HG02870 (cell line): ENCODE results near the gene ZBTB43.
"Not testable (repeated sequence)": the region's sequence is repeated elsewhere in the genome, so short reads cannot be mapped to it uniquely, and the experiment has no call there.

ENCODE experiments used
- ATAC-seq: cut with Tn5 transposase; IDR thresholded peaks from one replicate; pipeline ENCODE4 v1.9.1; 2021; ENCODE audit warnings: mild to moderate bottlenecking, moderate library complexity; ENCODE audit not compliant: unreplicated experiment

ZBTB43 gene

DNA sequence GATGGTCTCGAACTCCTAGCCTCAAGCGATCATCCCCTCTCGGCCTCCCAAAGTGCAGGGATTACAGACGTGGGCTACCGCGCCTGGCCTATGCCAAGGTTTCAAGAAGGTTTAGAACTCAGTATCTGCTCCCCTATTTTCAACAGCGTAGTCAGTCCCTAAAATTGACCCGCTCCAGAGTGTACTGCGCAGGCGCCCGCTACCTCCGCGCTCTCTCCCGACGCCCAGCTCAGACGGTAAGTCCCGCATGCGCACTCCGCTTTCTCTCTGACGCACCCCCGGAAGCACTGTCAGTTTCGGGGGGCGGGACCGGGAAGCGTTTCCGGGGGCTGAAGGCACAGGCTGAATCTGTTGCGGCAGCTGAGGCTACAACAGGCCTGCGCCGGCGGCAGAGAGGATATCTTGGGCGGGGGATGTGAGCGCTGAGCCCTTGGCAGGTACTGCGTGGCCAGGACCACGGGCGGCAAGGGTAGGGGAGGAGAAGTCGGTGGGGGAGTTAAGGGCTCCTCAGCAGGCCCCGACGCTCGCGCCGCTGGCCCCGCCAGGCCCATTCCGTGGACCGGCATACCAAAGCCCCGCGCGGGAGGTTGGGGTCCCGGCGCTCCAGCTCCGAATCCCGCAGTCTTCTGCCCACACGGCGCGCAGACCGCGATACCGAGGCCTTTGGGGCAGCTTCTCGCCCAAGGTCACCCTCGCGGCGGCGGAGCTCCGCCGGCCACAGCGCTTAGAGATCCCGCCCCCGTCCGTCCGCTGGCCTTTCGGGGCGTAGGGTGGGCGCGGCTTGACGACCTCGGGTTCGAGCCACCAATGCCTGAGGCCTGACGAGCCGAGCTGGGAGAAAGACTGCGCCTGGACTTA, at the start of gene ZBTB43:
Gene ZBTB43, plus strand, starts transcription at position 345 of the 858 bp plus-strand sequence. CDS start 27,470 bp downstream, outside the sequence.
- peak; percentile 75 for ATAC-seq

- ATAC-seq: no peak
Observed at GRCh38 chr9:126755317-126755875, 49.4 kb upstream of the ZBTB43 start.

DNA sequence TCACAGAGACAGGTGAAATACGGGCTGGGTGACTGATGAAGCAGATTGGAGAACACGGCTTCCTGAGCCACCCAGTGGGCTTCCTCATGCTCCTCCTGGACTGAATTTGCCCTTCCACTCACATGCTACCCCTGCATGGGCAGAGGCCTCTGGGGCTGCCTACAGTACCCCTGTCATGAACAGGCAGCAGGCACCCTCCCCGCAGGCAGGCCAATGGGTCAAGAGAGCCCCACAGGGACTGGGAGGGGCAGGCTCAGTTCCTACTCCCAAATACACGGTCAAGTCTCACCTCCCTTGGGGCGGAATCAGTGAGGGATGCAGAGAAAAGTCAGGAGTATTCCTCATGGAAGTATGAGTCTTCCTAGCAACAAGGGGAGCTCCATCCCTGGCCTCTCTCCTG, 48.6 kb upstream of the ZBTB43 start:
- no peak for ATAC-seq

DNA sequence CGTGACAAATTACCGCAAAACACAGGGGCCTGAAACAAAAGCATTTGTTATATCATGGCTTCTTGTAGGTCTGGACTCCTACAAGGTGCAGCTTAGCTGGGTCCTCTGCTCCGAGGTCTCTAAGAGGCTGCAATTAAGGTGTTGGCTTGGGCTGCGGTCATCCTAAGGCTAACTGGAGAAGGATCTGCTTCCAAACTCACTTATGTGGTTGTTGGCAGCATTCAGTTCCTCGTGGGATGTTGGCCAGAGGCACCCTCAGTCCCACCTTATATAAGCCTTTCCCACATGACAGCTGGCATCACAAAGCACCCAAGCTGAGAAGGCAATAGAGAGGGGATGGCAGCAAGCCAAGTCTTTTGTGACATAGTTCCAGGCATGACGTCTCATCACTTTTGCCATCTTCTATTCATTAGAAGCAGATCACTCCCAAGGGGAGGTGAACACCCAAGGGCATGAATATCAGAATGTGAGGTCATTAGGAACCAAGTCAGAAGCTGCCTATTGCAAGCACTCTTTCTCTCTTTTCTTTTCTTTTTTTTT, 47.9 kb upstream of the ZBTB43 start:
- ATAC-seq: no peak

DNA sequence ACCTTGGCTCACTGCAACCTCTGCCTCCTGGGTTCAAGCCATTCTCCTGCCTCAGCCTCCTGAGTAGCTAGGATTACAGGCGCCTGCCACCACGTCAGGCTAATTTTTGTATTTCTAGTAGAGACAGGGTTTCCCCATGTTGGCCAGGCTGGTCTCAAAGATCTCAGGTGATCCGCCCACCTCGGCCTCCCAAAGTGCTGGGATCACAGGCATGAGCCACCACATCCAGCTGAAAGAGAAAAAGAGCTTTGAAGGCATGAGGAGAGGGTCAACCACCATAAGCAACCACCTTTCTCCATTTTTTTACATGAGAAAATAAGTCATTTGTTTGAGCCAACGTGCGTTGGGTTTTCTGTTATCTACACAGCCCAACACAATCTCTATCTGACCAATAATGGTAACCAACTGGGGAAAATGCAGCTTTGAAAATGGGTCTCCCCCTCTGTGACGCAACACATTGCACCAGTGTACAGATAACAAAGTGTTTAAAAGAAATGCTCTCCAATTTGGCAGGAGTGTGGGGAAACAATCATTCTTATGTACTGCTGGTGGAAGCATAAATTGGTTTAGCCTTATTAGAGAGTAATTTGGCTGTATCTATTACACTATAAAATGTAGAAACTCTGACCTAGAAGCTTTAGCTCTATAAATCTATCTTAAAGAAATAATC, 45.8 kb upstream of the ZBTB43 start:
- ATAC-seq: no peak

GRCh38 chr9:126761274-126761673, 43.6 kb upstream of the ZBTB43 start:
- no peak for ATAC-seq

DNA sequence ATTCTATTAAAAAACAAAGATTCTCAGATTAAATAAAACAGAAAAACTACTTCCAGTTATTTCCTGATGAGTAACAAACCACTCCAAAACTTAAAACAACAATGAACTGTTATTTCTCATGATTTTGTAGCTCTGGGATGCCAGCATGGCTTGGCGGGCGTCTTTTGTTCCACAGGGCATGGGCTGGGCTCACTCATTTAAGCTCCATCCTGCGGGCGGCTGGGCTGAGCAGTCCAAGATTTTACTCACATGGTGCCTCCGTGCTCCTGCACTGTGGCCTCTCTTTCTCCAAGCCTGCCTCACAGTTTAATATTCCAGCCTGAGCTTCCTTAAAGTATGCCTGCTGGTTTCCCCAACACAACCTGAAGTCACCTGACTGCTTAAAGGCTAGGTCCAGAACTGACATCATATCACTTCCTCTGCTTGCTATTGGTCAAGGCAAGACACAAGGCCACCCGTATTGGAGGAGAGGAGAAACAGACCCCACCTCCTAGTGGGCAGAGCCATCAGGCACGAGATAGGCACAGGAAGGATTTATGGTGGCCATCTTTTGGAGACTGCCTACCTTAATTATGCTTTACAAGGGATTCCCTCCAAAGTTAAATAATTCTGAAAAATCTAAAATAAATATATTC, 41.6 kb upstream of the ZBTB43 start:
- no peak for ATAC-seq

- no peak for ATAC-seq
Observed at GRCh38 chr9:126773004-126773607, 31.7 kb upstream of the ZBTB43 start.

- no peak for ATAC-seq
Observed at GRCh38 chr9:126775926-126776325, 28.9 kb upstream of the ZBTB43 start.

- ATAC-seq: no peak
Observed at GRCh38 chr9:126777733-126778132, 27.1 kb upstream of the ZBTB43 start.

GRCh38 chr9:126778141-126778540, 26.7 kb upstream of the ZBTB43 start:
- ATAC-seq: no peak

GRCh38 chr9:126778696-126779095, 26.1 kb upstream of the ZBTB43 start:
- ATAC-seq: not testable (repeated sequence)

GRCh38 chr9:126781186-126782052, 23.4 kb upstream of the ZBTB43 start:
- no peak for ATAC-seq

DNA sequence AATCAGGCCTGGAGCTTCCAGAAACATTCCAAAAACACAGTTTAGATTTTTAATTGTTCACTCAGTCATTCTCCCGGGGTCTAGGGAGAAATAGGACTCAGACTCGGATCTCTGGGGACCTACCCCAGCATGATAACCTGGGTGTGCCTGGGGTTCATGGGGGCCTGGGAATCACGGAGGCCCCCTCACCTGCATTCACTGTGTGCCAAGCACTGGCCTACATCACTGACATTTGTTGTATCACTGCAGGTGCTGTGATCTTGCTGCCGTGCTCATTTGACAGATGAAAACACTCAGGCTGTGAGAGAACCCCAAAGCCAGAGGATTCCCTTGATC, 22.8 kb upstream of the ZBTB43 start:
- ATAC-seq: no peak

DNA sequence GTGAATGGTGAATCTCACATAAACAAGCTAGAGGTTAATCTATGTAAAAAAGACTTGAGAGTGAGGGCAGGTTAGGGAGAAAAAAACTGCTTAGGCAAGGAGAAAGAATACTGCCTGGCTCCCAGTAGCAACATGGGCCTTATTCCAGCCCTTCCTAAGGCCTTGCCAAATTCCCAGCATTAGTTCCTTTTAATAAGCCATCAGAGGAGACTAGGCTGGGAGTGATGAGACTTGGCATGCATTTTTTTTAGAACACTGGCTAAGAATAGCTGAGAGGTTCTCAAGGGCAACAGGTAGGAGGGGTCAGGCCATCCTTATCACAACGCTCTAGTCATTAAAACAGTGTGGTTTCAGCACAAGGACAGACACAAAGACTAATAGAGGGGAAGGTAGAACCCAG, 20.9 kb upstream of the ZBTB43 start:
- no peak for ATAC-seq

- ATAC-seq: no peak
Observed at GRCh38 chr9:126784401-126784800, 20.4 kb upstream of the ZBTB43 start.

DNA sequence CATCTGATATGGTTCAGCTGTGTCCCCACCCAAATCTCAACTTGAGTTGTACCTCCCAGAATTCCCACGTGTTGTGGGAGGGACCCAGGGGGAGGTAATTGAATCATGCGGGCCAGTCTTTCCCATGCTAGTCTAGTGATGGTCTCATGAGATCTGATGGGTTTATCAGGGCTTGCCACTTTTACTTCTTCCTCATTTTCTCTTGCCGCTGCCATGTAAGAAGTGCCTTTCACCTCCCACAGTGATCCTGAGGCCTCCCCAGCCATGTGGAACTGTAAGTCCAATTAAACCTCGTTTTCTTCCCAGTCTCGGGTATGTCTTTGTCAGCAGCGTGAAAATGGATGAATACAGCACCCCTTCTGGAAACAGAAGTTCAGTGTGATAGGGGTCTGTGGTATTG, 20.0 kb upstream of the ZBTB43 start:
- ATAC-seq: not testable (repeated sequence)

DNA sequence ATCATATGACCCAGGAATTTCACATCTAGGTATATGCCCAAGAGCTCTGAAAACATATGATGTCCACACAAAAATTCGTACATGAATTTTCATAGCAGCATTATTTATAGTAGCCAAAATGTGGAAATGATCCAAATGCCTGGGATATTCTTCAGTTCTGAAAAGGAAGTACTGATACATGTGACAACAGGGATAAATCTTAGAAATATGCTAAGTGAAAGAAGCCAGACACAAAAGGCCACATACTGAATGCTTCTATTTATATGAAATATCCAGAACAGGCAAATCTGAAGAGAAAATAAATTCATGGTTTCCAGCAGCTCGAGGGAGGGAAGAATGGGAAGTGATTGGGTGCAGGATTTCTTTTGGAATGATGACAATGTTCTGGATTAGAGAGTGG, 16.8 kb upstream of the ZBTB43 start:
- ATAC-seq: no peak

- no peak for ATAC-seq
Observed at GRCh38 chr9:126788634-126789349, 16.0 kb upstream of the ZBTB43 start.
